ENCODE measurements around the gene THSD7A.
A peak's percentile ranks its signal among the peaks of the same experiment; 100 is the strongest.

THSD7A gene

DNA sequence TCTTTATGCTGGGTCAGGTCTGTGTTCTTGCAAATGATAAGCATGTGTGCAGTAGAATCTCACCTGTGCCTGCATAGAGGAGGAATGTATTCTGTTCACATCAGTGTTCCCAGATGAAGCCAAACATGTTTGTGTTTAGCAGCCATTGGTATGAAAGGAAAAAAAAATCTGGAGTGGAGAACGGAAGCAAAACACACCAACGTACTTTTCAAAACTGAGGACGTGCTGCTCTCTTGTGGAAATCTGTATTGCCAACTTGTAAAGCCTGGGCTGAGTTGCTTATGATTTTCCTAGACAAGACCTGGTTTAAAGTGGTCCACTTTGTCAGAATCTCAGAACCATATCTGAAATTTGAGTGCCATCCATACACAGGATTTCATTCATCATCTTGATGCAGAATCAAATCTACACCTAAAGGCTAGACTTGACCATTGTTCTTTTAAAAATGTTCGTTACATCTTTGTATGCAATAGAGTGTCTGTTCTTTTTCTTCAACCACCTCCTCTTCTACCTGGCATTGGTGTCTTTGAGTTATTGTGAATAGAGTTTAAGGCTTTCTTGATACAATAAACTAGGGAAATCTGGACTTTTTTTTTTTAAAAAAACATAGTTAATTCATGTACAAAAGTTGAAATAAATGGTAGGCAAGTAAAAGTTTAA is 490.6 kb downstream of the THSD7A start:
- no peak overlapping the region for H3K4me3 ChIP-seq (ENCODE audit: low read depth, low read length)
- TF ChIP-seq, protein P1, sequence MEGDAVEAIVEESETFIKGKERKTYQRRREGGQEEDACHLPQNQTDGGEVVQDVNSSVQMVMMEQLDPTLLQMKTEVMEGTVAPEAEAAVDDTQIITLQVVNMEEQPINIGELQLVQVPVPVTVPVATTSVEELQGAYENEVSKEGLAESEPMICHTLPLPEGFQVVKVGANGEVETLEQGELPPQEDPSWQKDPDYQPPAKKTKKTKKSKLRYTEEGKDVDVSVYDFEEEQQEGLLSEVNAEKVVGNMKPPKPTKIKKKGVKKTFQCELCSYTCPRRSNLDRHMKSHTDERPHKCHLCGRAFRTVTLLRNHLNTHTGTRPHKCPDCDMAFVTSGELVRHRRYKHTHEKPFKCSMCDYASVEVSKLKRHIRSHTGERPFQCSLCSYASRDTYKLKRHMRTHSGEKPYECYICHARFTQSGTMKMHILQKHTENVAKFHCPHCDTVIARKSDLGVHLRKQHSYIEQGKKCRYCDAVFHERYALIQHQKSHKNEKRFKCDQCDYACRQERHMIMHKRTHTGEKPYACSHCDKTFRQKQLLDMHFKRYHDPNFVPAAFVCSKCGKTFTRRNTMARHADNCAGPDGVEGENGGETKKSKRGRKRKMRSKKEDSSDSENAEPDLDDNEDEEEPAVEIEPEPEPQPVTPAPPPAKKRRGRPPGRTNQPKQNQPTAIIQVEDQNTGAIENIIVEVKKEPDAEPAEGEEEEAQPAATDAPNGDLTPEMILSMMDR (IDR thresholded peaks at IDR 0.05; ENCODE audit: insufficient read depth, low read depth, low read length, missing control alignments): peak; percentile 45
- peak; percentile 48 for DNase-seq (ENCODE audit: low read depth)

- TF ChIP-seq, protein P1 (IDR thresholded peaks at IDR 0.05; ENCODE audit: insufficient read depth, low read depth, low read length, missing control alignments): no peak
- no peak for DNase-seq (ENCODE audit: low read depth)
Observed at GRCh38 chr7:11336432-11336831, 495.6 kb downstream of the THSD7A start.

GRCh38 chr7:11335947-11336346 is 496.1 kb downstream of the THSD7A start:
- TF ChIP-seq, protein P1 (IDR thresholded peaks at IDR 0.05; ENCODE audit: insufficient read depth, low read depth, low read length, missing control alignments): no peak
- DNase-seq (ENCODE audit: low read depth): no peak
- no peak overlapping the region for H3K4me3 ChIP-seq (ENCODE audit: low read depth, low read length)

More at GRCh38 chr7:11336432-11336831, 495.6 kb downstream of the THSD7A start:
- no peak overlapping the region for H3K4me3 ChIP-seq (ENCODE audit: low read depth, low read length)

DNA sequence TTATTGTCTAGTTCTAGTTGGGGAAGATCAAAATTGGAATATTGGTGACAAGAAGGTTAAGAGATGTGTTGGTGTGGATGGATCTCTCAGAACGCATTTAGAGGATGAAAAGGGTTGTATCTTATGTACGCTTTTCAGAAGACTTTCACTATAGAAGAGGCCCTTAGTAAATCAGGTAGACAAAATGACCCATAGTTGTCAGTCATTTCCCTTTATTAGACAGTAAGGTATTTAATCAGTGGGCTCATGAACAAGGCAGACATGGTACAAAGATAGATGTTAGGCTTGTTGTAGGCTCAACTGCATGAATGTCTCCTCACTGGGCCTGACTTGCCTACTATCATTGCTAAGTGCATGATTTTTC is 499.2 kb downstream of the THSD7A start:
- peak; percentile 46 for DNase-seq (ENCODE audit: low read depth)
- TF ChIP-seq, protein P1 (IDR thresholded peaks at IDR 0.05; ENCODE audit: insufficient read depth, low read depth, low read length, missing control alignments): no peak

DNA sequence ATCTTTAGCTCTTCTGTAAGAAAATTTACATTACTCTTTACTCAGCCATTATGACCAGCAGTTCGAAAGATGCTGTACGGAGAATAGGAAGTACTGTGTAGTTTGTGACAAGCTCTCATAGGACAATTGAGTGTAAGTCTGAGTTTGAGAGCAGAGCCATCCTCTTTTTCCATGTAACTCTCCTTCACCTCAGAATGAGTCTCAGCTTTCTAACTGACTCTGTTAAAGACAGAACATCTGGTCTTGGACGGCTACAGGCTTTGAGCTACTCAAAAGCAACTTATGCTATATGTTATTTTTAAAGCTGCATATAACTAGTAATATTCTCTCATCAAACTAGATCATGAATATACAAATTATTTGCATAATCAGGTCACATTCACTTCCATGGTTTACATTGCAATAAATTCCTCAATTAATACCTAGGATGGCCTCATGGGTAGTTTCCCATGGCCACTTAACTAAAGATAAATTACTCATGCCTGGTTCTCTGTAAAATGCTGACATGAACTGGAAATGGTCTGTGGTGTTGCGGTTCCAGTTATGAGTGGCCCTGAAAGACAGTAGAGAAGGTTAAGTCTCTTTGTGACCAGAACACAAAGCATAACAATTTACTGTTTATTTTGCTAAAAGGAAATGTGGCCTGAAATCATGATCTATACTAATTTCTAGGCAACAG is 499.7 kb downstream of the THSD7A start:
- DNase-seq (ENCODE audit: low read depth): peak; percentile 88
- TF ChIP-seq, protein P1 (IDR thresholded peaks at IDR 0.05; ENCODE audit: insufficient read depth, low read depth, low read length, missing control alignments): no peak
- H3K4me3 ChIP-seq (ENCODE audit: low read depth, low read length): no peak overlapping the region

More for the DNA sequence above, 499.2 kb downstream of the THSD7A start:
- no peak overlapping the region for H3K4me3 ChIP-seq (ENCODE audit: low read depth, low read length)

- DNase-seq (ENCODE audit: low read depth): no peak
- TF ChIP-seq, protein P1 (IDR thresholded peaks at IDR 0.05; ENCODE audit: insufficient read depth, low read depth, low read length, missing control alignments): no peak
- H3K4me3 ChIP-seq (ENCODE audit: low read depth, low read length): no peak overlapping the region
Observed at GRCh38 chr7:11331128-11332102, 500.6 kb downstream of the THSD7A start.

All from GM12865 (cell line).